ENCODE measurements around the gene CLEC3B.
A peak's percentile ranks its signal among the peaks of the same experiment; 100 is the strongest.

Gene CLEC3B

DNA sequence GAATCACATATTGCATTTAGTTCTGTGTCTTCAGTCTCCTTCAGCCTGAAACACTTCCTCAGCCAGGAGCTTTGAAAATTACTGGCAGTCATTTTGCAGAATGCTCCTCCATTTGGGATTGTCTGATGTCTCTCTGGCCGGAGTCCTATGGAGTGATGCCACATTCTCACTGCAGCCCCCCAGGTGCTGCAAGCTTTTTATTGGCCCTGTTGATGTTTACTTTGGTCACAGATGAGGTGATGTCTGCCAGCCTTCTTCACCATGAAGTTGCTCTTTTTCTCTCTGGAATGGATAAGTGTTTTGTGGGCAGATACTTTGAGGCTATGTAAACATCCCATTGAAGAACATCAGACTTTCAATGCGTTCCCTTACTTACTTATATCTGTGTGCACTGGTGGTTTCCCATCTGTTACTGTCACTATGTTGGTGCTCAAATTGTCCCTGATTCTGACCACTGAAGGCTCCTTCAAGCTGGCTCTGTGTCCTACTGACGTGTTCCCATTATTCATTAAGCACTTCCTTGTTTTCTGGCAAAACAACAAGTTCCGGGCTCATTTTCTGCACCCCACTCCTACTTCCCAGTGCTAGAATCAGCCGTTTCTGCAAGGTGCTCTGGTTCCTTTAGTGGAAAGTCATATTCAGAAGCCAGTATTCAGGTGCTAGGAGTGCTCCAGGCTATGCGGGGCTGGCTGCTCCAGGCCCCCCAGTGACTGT lies 1.4 kb upstream of the CLEC3B start:
- H3K9me3 ChIP-seq (replicated peaks; ENCODE audit: low read length) = no peaks in the 10 kb centered on the region
- H3K27me3 ChIP-seq (ENCODE audit: control insufficient read depth, insufficient read depth, low read length) = no peaks in the 10 kb centered on the region
- peak overlapping the region; percentile 17 for H3K4me2 ChIP-seq (ENCODE audit: low read length)
- H3K4me3 ChIP-seq (ENCODE audit: low read length) = peak overlapping the region; percentile 7
- H3K4me1 ChIP-seq (ENCODE audit: control insufficient read depth, insufficient read depth, low read length) = peaks cover 49% of the 10 kb centered on the region
- H3K36me3 ChIP-seq (ENCODE audit: insufficient read depth, low read length) = no peaks in the 10 kb centered on the region
- H3K9ac ChIP-seq (ENCODE audit: low read depth, low read length) = no peak overlapping the region

DNA sequence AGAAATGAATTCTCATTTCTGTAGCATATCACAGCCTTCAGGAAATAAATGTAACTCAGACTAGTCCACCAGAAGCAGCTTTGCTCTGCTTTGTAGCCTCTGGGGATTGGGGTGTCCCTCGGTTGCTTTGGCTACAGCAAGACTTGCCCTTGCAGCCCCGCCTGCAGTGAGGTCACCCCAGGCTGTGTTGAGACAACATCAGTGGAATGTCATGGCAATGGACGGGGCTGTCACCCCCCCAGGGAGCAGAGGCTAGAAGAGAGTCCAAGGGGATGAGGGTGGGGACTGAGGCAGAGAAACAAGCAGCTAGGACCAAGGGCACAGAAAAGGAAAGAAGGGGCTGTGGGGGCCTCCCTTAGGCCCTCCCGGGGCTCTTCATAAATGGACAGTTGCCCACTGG lies 854 bp downstream of the CLEC3B start:
- Histone ChIP-seq H3K27me3 (ENCODE audit: control insufficient read depth, insufficient read depth, low read length) (no peaks in the 10 kb centered on the region), H3K4me3 (ENCODE audit: low read length) (peak overlapping the region; percentile 52), H3K36me3 (ENCODE audit: insufficient read depth, low read length) (no peaks in the 10 kb centered on the region), H3K9me3 (replicated peaks; ENCODE audit: low read length) (no peaks in the 10 kb centered on the region), H3K4me2 (ENCODE audit: low read length) (peak overlapping the region; percentile 74), H3K4me1 (ENCODE audit: control insufficient read depth, insufficient read depth, low read length) (peaks cover 41% of the 10 kb centered on the region), H3K9ac (ENCODE audit: low read depth, low read length) (peak overlapping the region; percentile 46)

DNA sequence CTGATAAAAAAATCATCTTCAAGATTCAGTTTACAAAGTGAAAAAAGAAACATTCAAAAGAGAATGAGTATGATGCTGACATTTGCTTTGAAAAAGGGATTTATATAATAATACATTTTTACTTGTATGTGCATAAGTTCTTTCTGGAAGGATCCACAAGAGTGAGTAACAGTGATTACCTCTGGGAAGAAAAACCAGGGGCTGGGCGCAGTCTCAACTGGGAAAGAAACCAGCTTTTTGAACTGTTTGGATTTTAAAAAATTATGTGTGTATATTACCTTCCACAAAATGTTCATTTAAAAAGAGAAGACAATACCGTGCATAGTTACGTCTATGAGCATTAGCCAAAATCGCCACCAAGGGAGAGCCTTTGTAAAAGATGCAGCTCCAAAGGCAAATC lies 1.3 kb downstream of the CLEC3B start:
- H3K4me2 ChIP-seq (ENCODE audit: low read length) = peak overlapping the region; percentile 74
- H3K36me3 ChIP-seq (ENCODE audit: insufficient read depth, low read length) = no peaks in the 10 kb centered on the region
- H3K9me3 ChIP-seq (replicated peaks; ENCODE audit: low read length) = no peaks in the 10 kb centered on the region
- no peaks in the 10 kb centered on the region for H3K27me3 ChIP-seq (ENCODE audit: control insufficient read depth, insufficient read depth, low read length)
- H3K4me1 ChIP-seq (ENCODE audit: control insufficient read depth, insufficient read depth, low read length) = peaks cover 40% of the 10 kb centered on the region
- H3K9ac ChIP-seq (ENCODE audit: low read depth, low read length) = peak overlapping the region; percentile 31
- H3K4me3 ChIP-seq (ENCODE audit: low read length) = no peak overlapping the region

DNA sequence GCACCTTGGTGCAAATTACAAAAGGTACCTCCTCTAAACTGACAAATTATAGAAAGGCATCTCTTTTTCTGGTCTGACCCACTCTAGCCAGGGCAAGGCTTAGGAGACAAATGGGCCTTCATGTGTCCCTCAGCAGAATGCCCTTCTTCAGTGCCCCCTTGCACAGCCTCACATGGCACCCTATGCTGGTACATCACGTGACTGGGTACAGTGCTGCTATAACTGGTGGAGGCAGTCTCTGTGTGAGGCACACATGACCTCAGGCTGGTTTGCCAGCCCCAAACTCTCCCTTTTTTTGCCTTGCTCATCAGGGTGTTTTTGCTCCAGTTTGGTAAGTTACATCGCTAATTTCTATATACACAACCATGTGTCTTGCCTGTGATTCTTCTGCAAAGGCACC lies 3.1 kb downstream of the CLEC3B start:
- Histone ChIP-seq H3K4me1 (ENCODE audit: control insufficient read depth, insufficient read depth, low read length) (peaks cover 41% of the 10 kb centered on the region), H3K27me3 (ENCODE audit: control insufficient read depth, insufficient read depth, low read length) (no peaks in the 10 kb centered on the region), H3K4me3 (ENCODE audit: low read length) (no peak overlapping the region), H3K36me3 (ENCODE audit: insufficient read depth, low read length) (no peaks in the 10 kb centered on the region), H3K9me3 (replicated peaks; ENCODE audit: low read length) (no peaks in the 10 kb centered on the region), H3K9ac (ENCODE audit: low read depth, low read length) (no peak overlapping the region), H3K4me2 (ENCODE audit: low read length) (no peak overlapping the region)

DNA sequence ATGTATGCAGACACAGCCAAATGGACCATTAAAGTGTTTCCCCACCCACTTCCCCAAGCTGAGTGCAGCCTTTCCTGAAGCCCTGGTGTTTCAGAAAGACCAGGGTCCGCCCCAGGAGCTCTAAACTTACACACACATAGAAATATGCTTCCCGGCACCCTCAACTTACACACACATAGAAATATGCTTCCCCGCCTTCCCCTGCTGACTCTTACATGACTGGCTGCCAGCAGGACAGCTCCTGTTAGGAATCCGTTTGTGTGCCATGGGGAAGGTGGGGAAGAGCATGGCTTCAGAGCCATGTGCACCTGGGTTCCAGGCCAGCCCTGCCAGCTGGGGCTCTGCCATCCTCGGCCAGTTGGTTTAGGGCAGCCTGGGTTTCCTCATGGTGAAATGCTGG lies 3.6 kb downstream of the CLEC3B start:
- Histone ChIP-seq H3K9ac (ENCODE audit: low read depth, low read length) (no peak overlapping the region), H3K27me3 (ENCODE audit: control insufficient read depth, insufficient read depth, low read length) (no peaks in the 10 kb centered on the region), H3K9me3 (replicated peaks; ENCODE audit: low read length) (no peaks in the 10 kb centered on the region), H3K36me3 (ENCODE audit: insufficient read depth, low read length) (no peaks in the 10 kb centered on the region), H3K4me3 (ENCODE audit: low read length) (no peak overlapping the region), H3K4me2 (ENCODE audit: low read length) (no peak overlapping the region), H3K4me1 (ENCODE audit: control insufficient read depth, insufficient read depth, low read length) (peaks cover 41% of the 10 kb centered on the region)

DNA sequence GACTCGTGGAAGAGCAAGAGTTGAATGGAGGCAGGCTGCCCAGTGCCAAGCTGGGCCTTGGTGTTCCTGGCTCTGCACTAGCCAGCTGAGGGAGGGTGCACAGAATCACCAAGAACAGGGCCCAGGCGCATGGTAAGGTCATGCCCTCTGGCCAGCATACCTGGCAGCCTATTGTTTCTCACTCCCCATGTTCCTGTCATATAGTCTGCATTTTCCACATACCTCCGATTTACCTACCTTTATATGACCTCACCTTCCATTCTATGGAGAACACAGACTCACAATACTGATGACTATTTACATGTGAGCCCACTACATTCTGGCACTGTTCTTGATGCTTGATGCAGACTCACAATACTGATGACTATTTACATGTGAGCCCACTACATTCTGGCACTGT lies 5.4 kb downstream of the CLEC3B start:
- Histone ChIP-seq H3K36me3 (ENCODE audit: insufficient read depth, low read length) (no peaks in the 10 kb centered on the region), H3K4me2 (ENCODE audit: low read length) (no peak overlapping the region), H3K4me1 (ENCODE audit: control insufficient read depth, insufficient read depth, low read length) (peaks cover 37% of the 10 kb centered on the region)

DNA sequence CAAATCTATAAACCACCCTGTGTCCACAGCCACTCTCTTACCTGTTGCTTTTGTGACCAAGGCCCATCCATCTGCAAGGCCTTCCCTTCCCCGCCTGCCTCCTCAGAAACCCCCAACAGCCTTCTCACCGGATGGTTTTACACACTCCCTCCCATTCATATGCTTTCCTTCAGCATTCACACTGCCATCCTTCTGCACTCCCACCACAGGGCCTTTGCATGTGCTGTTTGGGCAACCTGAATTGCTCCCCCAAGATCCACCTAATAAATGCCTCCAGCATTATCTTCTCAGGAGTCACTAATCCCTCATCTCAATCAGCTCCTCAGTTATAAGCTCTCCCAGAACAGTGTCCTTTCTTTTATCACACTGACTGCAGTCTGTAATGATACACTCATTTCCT lies 6.0 kb downstream of the CLEC3B start:
- Histone ChIP-seq H3K4me3 (ENCODE audit: low read length) (no peak overlapping the region), H3K27me3 (ENCODE audit: control insufficient read depth, insufficient read depth, low read length) (no peaks in the 10 kb centered on the region), H3K4me1 (ENCODE audit: control insufficient read depth, insufficient read depth, low read length) (peaks cover 31% of the 10 kb centered on the region), H3K9ac (ENCODE audit: low read depth, low read length) (no peak overlapping the region), H3K4me2 (ENCODE audit: low read length) (no peak overlapping the region), H3K9me3 (replicated peaks; ENCODE audit: low read length) (no peaks in the 10 kb centered on the region), H3K36me3 (ENCODE audit: insufficient read depth, low read length) (no peaks in the 10 kb centered on the region)

More for the DNA sequence above, 5.4 kb downstream of the CLEC3B start:
- H3K4me3 ChIP-seq (ENCODE audit: low read length) = no peak overlapping the region
- H3K9ac ChIP-seq (ENCODE audit: low read depth, low read length) = no peak overlapping the region
- H3K27me3 ChIP-seq (ENCODE audit: control insufficient read depth, insufficient read depth, low read length) = no peaks in the 10 kb centered on the region
- no peaks in the 10 kb centered on the region for H3K9me3 ChIP-seq (replicated peaks; ENCODE audit: low read length)

DNA sequence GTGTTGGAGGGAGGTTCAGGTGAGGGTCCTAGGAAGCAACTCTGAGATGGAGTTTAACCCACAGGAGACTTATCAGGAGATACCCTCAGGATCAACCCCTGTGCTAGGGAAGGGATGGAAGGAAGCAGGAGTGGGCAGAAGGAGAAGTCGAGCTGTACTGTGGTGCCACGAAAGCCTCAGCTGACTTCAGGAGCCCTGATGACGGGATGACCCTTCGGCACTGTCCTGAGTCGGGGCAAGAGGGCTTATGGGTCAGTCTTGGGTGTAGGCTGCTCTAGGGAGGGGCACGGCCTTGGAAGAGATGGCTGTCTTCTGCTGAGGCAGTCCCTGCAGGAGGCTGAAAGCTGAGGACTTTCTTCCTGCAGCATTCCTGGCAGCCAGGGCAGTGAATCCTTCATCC lies 7.7 kb downstream of the CLEC3B start:
- H3K9ac ChIP-seq (ENCODE audit: low read depth, low read length) = no peak overlapping the region
- H3K4me3 ChIP-seq (ENCODE audit: low read length) = no peak overlapping the region
- H3K36me3 ChIP-seq (ENCODE audit: insufficient read depth, low read length) = no peaks in the 10 kb centered on the region
- no peaks in the 10 kb centered on the region for H3K27me3 ChIP-seq (ENCODE audit: control insufficient read depth, insufficient read depth, low read length)
- H3K4me1 ChIP-seq (ENCODE audit: control insufficient read depth, insufficient read depth, low read length) = peaks cover 28% of the 10 kb centered on the region
- H3K9me3 ChIP-seq (replicated peaks; ENCODE audit: low read length) = no peaks in the 10 kb centered on the region
- no peak overlapping the region for H3K4me2 ChIP-seq (ENCODE audit: low read length)

DNA sequence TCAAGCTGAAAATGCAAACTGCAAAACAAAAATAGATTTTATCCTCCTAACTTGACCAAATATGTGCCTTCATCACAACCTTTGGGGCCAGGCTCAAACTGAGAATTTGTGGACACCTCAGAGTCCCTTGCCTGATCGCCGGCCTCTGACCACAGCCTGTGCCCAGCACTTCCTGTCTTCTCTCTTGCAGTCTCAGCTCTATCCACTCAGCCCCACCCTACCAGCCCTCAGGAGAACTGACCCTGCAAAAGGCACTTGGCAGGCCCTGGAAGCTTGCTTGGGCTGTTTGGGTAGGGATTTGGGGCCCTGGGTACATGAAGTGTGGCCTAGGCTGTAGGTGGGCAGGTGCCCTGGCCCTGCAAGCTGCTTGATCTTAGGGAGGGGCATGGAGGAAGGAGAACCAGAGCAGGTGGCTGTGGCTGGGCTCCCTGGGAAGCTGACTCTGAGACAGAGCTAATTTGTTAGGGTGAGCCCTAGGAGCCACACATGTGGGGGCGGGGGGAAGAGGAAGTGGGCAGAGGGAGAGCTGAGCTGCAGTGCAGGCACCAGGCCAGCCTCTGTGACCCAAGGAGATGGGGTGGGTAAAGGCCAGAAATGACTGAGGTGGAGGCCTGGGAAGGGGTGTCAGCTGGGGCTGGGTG lies 8.6 kb downstream of the CLEC3B start:
- Histone ChIP-seq H3K4me3 (ENCODE audit: low read length) (no peak overlapping the region), H3K36me3 (ENCODE audit: insufficient read depth, low read length) (no peaks in the 10 kb centered on the region), H3K4me1 (ENCODE audit: control insufficient read depth, insufficient read depth, low read length) (peaks cover 22% of the 10 kb centered on the region), H3K4me2 (ENCODE audit: low read length) (peak overlapping the region; percentile 4), H3K9ac (ENCODE audit: low read depth, low read length) (no peak overlapping the region), H3K9me3 (replicated peaks; ENCODE audit: low read length) (no peaks in the 10 kb centered on the region), H3K27me3 (ENCODE audit: control insufficient read depth, insufficient read depth, low read length) (no peaks in the 10 kb centered on the region)

DNA sequence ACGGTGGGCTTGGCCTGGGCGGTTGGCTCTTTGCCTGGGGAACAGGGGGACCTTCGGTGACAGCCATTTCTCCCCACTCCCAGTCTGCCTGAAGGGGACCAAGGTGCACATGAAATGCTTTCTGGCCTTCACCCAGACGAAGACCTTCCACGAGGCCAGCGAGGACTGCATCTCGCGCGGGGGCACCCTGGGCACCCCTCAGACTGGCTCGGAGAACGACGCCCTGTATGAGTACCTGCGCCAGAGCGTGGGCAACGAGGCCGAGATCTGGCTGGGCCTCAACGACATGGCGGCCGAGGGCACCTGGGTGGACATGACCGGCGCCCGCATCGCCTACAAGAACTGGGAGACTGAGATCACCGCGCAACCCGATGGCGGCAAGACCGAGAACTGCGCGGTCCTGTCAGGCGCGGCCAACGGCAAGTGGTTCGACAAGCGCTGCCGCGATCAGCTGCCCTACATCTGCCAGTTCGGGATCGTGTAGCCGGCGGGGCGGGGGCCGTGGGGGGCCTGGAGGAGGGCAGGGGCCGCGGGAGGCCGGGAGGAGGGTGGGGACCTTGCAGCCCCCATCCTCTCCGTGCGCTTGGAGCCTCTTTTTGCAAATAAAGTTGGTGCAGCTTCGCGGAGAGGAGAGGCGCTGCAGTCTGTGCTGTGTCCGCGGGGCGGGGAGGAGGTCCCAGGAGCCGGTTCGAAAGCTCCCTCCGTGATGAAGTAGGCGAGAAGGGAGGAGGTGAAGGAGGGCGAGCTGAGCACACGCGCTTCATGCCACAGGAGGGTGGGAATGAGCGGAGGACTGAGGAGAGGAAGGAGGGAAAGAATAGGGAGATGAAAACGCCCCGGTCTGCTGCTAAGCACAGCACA lies 9.6 kb downstream of the CLEC3B start:
- Histone ChIP-seq H3K9ac (ENCODE audit: low read depth, low read length) (no peak overlapping the region), H3K27me3 (ENCODE audit: control insufficient read depth, insufficient read depth, low read length) (no peaks in the 10 kb centered on the region), H3K4me1 (ENCODE audit: control insufficient read depth, insufficient read depth, low read length) (peaks cover 20% of the 10 kb centered on the region), H3K4me2 (ENCODE audit: low read length) (peak overlapping the region; percentile 67), H3K4me3 (ENCODE audit: low read length) (no peak overlapping the region), H3K36me3 (ENCODE audit: insufficient read depth, low read length) (no peaks in the 10 kb centered on the region), H3K9me3 (replicated peaks; ENCODE audit: low read length) (no peaks in the 10 kb centered on the region)

DNA sequence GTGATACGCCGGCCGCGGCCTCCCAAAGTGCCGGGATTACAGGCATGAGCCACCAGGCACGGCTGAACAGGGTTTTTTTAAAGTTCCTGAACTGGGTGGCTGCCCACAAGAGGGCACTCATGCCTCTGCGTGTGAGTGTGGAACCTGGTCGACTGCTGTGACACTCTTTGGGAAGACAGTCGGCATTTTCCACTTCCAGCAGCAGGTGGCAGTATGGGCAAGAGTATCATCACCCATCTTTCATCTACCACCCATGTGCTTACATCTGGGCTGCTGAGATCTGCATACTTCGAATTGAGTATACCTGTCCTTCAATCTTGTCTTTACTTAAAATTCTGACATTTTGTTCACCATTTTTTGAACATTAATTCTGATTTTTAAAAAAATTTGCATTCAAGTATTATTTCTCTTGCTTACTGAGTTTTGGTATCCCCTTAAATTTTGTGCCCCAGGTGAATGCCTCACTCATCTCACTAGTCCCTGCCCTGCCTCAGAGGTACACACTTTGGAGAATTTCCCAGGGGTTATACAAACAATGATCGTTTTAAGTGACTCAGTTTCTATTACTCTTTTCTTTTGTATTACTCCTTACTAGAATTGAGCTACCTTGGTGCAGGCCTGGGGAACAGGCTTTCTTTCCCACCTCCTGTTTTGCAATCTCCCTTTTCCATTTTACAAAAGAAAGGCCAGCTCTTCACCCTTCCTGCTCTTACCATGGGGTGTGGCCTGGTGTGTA lies 11.8 kb downstream of the CLEC3B start:
- Histone ChIP-seq H3K36me3 (ENCODE audit: insufficient read depth, low read length) (no peaks in the 10 kb centered on the region), H3K4me1 (ENCODE audit: control insufficient read depth, insufficient read depth, low read length) (peaks cover 23% of the 10 kb centered on the region), H3K4me3 (ENCODE audit: low read length) (no peak overlapping the region), H3K9me3 (replicated peaks; ENCODE audit: low read length) (no peaks in the 10 kb centered on the region), H3K27me3 (ENCODE audit: control insufficient read depth, insufficient read depth, low read length) (no peaks in the 10 kb centered on the region), H3K4me2 (ENCODE audit: low read length) (no peak overlapping the region), H3K9ac (ENCODE audit: low read depth, low read length) (no peak overlapping the region)

All from skeletal muscle satellite cell (primary cell).